Stimulated activated CD4-positive, alpha-beta T cell treated with anti-CD3 and anti-CD28 coated beads, Interleukin-4, amount 100 ng/mL, for 1 hour (primary cell): ENCODE measurements around the gene NPLOC4.

ENCODE experiments used
- DNase-seq: peaks from one replicate; pipeline ENCODE4 v3.0.0-alpha.2; 2020

Gene NPLOC4

DNA sequence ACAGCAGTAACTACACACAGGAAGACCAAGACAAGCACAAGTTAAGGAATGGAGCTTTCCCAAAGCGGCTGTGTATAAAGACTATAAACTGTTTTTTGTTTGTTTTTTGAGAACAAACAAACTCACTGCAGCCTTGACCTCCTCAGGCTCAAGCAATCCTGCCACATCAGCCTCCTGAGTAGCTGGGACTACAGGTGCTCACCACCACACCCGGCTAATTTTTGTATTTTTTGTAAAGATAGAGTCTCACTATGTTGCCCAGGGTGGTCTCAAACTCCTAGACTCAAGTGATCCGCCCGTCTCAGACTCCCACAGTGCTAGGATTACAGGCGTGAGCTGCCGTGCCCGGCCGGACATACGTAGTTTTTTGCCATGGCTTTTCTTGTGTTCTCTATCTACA is 23.5 kb upstream of the NPLOC4 start:
- DNase-seq = no peak

GRCh38 chr17:81659038-81659437 is 22.1 kb upstream of the NPLOC4 start:
- no peak for DNase-seq

- no peak for DNase-seq
These were observed 19.9 kb upstream of the NPLOC4 start for GRCh38 chr17:81656835-81657234.

- no peak for DNase-seq
These were observed 19.3 kb upstream of the NPLOC4 start, which contains the start of gene PDE6G for GRCh38 chr17:81656118-81656743. Gene PDE6G (minus strand): TSS chr17:81656542. CDS start chr17:81653305, 3,237 bp downstream.

- DNase-seq = no peak
These were observed 18.6 kb upstream of the NPLOC4 start for GRCh38 chr17:81655378-81656117.

GRCh38 chr17:81652906-81653771 is 16.2 kb upstream of the NPLOC4 start:
- DNase-seq = no peak

DNA sequence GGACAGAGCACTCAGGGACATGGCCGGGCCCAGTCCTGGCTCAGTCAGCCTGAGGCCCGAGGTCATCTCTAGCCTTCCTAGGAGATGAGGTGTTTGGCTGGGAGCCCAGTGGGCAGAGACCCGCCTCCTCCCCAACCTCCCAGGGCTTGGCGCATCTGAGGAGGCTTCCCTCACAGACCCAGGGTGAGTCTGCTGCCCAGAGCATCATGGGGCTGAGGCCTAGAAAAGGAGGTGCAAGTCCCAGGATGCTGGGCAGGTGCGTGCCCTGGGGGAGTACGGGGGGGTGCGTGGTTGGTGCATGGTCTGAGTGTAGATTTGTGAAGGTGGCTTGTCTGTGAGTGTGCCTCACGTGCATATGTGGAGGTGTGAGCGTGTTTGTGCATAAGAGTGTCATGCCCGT is 14.8 kb upstream of the NPLOC4 start:
- DNase-seq = no peak

DNA sequence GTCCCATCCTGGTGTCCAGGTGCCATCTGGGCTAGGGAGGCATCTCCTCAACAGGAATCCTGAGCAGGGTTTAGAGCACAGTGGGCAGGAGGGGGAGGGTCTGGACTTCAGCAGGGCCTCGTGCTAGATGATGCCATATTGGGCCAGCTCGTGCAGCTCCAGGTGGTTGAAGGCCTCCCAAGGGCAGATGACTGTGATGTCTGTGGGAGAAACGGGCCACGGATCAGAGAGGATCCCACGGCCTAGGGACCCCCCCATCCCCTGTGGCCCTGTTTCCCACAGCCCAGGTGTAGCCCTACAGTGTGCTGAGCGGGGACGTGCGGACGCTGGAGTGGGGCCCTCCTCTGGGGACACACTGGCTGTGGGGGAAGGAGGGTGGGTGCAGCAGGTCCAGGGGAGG is 14.0 kb upstream of the NPLOC4 start:
- DNase-seq = no peak

- DNase-seq = no peak
These were observed 11.8 kb upstream of the NPLOC4 start for GRCh38 chr17:81648707-81649085.

- DNase-seq = no peak
These were observed 11.2 kb upstream of the NPLOC4 start for GRCh38 chr17:81648013-81648706.

DNA sequence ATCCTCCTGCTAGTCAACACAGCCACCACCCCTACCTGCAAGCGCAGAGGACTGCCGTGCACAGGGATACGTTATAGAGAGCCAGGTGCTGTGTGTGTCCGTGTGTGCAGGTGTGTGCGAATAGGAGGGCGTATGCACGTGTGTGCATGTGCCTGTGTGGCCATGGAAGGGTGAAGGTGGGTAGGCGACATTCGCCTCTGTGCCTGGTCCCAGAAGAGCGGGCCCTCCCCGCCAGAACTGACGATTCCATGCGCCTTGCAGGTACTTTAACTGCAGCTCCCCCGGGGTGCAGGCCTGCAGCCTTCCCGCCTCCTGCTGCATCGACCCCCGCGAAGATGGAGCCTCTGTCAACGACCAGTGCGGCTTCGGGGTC is 10.7 kb upstream of the NPLOC4 start:
- no peak for DNase-seq

GRCh38 chr17:81646869-81647600 is 10.1 kb upstream of the NPLOC4 start:
- DNase-seq = no peak

- DNase-seq = no peak
These were observed 8.4 kb upstream of the NPLOC4 start for GRCh38 chr17:81644976-81645952.

DNA sequence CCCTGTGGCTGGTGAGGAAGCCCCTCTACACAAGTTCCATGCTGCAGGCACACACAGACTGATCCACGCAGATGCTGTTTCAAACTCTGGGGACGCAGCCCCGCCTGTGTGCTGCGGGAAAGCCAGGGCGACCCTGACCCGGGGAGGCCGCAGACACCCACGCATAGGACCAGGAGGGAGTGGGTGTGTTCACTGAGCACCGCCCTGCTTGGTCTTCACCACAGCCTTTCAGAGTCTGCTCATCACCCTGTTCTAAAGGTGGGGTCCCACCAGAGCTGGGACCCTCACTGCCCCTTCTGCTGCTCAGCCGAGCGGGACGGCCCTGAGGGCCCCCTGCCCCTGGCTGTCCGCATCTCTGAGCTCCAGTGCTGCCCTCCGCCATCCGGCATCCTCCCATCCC is 7.6 kb upstream of the NPLOC4 start:
- DNase-seq = no peak

- no peak for DNase-seq
These were observed 5.0 kb upstream of the NPLOC4 start for GRCh38 chr17:81641825-81642489.

- DNase-seq = no peak
These were observed 3.1 kb upstream of the NPLOC4 start for GRCh38 chr17:81640011-81640410.

- DNase-seq = no peak
These were observed 1.8 kb upstream of the NPLOC4 start for GRCh38 chr17:81638683-81639082.

GRCh38 chr17:81635973-81636504 is 873 bp downstream of the NPLOC4 start:
- DNase-seq = no peak

DNA sequence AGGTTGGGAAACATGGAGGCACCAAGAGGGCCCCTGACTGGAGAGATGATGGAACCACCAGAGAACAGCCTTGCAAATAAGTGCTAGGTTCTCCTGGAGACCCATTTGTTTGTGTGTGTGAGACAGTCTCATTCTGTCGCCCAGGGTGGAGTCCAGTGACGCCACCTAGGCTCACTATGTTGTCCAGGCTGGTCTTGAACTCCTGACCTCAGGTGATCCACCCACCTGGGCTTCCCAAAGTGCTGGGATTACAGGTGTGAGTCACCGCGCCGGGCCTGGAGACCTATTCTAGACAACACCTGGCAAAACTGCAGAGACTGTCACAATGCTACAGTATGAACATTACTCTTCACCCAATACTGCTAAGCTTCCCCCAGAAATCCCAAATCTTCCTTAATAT is 1.5 kb downstream of the NPLOC4 start:
- DNase-seq = no peak

- DNase-seq = no peak
These were observed 5.4 kb downstream of the NPLOC4 start for GRCh38 chr17:81631482-81631881.
